Central memory CD8-positive, alpha-beta T cell (primary cell): Measurements from ENCODE around the gene ZNF710.

ENCODE experiments used
- ATAC-seq: fragments of 150-1000 bp; cut with Tn5 transposase; replicated peaks from 2 replicates; pipeline ENCODE4 v1.10.0; 2022; ENCODE audit warnings: mild to moderate bottlenecking, moderate FRiP score, moderate number of reproducible peaks; ENCODE audit not compliant: poor library complexity, severe bottlenecking; ENCODE audit errors: extremely low read depth
- DNase-seq, 2 donors: peaks; one replicate each; pipeline ENCODE4 v3.0.0; 2021; ENCODE audit warnings: low spot score in 2 of 2
- H3K27ac Mint-ChIP-seq: one replicate; pipeline ENCODE4 v1.8.0; 2022; ENCODE audit warnings: low read depth, mild to moderate bottlenecking, moderate library complexity, mixed read lengths
- H3K27me3 Mint-ChIP-seq: one replicate; pipeline ENCODE4 v1.8.0; 2022; ENCODE audit warnings: mixed read lengths
- H3K36me3 Mint-ChIP-seq: one replicate; pipeline ENCODE4 v1.8.0; 2022; ENCODE audit warnings: mild to moderate bottlenecking, moderate library complexity, mixed read lengths; ENCODE audit not compliant: insufficient read depth
- H3K4me1 Mint-ChIP-seq: one replicate; pipeline ENCODE4 v1.8.0; 2022; ENCODE audit warnings: mixed read lengths
- H3K4me3 Mint-ChIP-seq: one replicate; pipeline ENCODE4 v1.8.0; 2022; ENCODE audit warnings: mild to moderate bottlenecking, moderate library complexity, mixed read lengths
- H3K9me3 Mint-ChIP-seq: one replicate; pipeline ENCODE4 v1.8.0; 2022; ENCODE audit warnings: mixed read lengths

The ZNF710 gene

GRCh38 chr15:90028376-90028944 is 27.3 kb downstream of the ZNF710 start:
- ATAC-seq: no peak
- Mint-ChIP-seq H3K27me3 (no peaks in the 10 kb centered on the region), H3K36me3 (peaks cover 2% of the 10 kb centered on the region), H3K4me3 (no peak overlapping the region), H3K9me3 (no peaks in the 10 kb centered on the region), H3K4me1 (peaks cover 35% of the 10 kb centered on the region), H3K27ac (no peak overlapping the region)
- DNase-seq: no peak

GRCh38 chr15:90029024-90029423 is 27.9 kb downstream of the ZNF710 start:
- Mint-ChIP-seq H3K36me3 (peaks cover 3% of the 10 kb centered on the region), H3K27ac (no peak overlapping the region), H3K9me3 (no peaks in the 10 kb centered on the region), H3K27me3 (no peaks in the 10 kb centered on the region), H3K4me1 (peaks cover 39% of the 10 kb centered on the region), H3K4me3 (no peak overlapping the region)
- ATAC-seq (no peak), DNase-seq (no peak)

DNA sequence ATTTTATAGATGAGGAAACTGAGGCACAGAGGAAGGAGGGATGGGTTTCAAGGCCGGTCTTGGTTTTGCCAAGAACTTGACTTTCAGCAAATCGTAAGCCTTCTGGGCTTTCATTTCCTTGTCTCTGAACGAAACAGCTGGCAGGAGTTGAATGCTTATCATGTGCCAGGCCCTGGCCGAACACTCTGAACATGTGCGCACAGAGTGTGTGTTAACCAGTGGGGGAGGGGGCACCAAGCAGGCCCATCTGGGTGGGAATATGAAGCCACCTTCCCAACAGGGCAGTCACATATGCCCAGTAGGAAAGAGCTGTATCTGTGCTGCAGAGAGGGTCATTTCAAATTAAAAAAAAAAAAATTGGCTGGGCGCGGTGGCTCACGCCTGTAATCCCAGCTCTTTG is 29.3 kb downstream of the ZNF710 start:
- Mint-ChIP-seq H3K9me3 (no peaks in the 10 kb centered on the region), H3K27me3 (no peaks in the 10 kb centered on the region), H3K4me3 (no peak overlapping the region), H3K4me1 (peaks cover 38% of the 10 kb centered on the region), H3K27ac (no peak overlapping the region), H3K36me3 (peaks cover 12% of the 10 kb centered on the region)
- DNase-seq (no peak), ATAC-seq (no peak)

DNA sequence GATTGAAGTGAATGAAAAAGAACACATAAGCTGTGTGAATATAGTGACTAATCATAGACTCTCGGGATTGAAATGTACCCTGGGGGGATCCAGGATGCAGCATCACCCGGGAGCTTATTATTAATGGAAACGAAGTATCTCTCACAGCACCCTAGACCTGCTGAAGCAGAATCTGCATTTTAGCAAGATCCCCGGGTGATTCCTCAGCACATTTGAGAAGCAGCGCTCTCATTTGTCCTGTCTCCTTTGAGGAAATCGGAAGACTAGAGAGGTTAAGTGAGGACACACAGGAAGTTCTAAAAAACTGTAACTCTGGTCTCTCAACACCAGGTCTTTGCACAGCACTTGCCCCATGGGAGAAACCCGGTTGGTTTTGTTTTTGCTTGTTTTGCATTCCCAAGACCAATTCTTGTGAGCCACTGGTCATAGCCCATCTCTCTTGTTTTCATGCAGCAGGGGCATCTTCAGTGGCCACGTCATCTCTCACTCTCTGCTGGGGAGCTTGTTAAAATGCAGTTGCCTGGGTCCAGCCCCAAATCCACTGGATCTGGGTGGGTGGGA is 30.2 kb downstream of the ZNF710 start:
- ATAC-seq: peak; percentile 31
- H3K4me1 Mint-ChIP-seq: peaks cover 43% of the 10 kb centered on the region
- no peaks in the 10 kb centered on the region for H3K9me3 Mint-ChIP-seq
- no peaks in the 10 kb centered on the region for H3K27me3 Mint-ChIP-seq
- peaks cover 12% of the 10 kb centered on the region for H3K36me3 Mint-ChIP-seq
- no peak for DNase-seq
- H3K27ac Mint-ChIP-seq: peak overlapping the region; percentile 22
- peak overlapping the region; percentile 54 for H3K4me3 Mint-ChIP-seq

DNA sequence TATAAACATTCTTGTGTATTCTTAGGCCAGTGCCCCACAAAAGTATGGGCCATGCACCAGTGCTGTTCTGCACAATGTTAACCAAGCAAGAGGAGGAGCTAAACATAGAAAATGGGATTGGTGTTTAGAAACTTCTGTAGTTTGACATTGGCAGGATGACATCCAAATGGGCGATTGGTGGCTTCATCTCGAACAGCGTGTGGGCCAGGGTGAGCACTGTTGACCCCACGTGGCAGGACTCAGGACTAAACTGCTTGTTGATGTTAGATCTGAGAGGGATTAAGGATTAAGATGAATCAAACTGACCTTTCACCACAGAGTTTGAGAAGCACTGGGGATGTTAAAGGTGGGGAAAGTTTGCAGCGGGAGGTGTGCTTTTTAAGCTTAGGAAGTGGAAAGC is 31.9 kb downstream of the ZNF710 start:
- peak overlapping the region; percentile 44 for H3K4me3 Mint-ChIP-seq
- peaks cover 12% of the 10 kb centered on the region for H3K36me3 Mint-ChIP-seq
- DNase-seq: no peak
- no peak for ATAC-seq
- no peaks in the 10 kb centered on the region for H3K27me3 Mint-ChIP-seq
- H3K27ac Mint-ChIP-seq: peak overlapping the region; percentile 83
- peaks cover 57% of the 10 kb centered on the region for H3K4me1 Mint-ChIP-seq
- H3K9me3 Mint-ChIP-seq: no peaks in the 10 kb centered on the region

DNA sequence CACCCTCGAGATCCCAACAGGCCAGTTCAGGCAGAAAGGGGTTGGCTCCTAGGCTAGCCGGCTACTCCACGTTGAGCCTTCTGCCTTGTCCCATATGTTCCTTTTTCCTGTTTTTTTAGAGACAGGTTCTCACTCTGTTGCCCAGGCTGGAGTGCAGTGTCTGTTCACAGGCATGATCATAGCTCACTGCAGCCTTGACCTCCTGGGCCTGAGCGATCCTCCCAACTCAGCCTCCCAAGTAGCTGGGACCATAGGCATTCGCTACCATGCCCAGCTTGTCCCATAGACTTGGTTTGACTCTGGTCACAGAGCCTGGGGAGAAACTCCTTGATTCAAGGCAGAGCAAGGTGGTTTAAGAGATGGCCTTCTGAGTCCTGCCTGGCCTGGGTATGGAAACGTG is 32.3 kb downstream of the ZNF710 start:
- H3K27ac Mint-ChIP-seq: peak overlapping the region; percentile 83
- H3K27me3 Mint-ChIP-seq: no peaks in the 10 kb centered on the region
- peak overlapping the region; percentile 56 for H3K4me3 Mint-ChIP-seq

DNA sequence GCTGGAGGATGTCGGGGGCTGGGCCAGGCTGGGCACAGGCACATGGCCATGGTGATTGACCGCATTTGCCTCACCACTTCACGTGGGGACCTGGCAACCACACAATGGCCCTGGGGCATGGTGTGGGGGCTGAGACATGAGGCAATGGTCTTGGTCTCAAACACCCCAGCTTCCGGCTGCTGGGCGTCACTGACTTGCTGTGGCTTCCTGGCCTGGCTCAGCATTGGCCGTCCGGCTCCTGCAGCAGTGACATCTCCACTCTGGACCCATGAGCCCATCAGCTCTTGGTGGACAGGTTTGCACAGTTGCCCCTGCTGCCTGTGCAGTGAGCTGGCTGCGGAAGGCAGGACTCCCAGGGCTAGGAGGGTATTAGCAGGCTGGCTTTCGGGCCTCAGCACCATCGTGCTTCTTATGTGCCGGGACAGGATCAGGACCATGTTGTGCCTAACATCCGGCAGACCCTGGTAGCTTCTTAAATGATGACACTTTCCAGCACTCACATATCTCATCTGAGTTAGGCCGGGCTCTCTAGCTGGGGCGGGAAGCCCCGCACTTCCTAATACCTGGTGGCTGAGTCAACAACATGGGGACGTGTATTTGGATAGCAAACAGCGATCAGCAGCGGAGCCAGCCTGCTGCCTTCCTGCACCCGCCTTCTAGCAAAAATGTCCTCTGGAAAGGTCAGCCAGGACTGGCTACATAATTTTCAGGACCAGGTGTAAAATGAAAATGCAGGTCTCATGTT is 34.1 kb downstream of the ZNF710 start:
- peak overlapping the region; percentile 56 for H3K4me3 Mint-ChIP-seq
- H3K27me3 Mint-ChIP-seq: no peaks in the 10 kb centered on the region
- ATAC-seq (no peak), DNase-seq (no peak)
- H3K27ac Mint-ChIP-seq: peak overlapping the region; percentile 83
- H3K4me1 Mint-ChIP-seq: peaks cover 66% of the 10 kb centered on the region
- no peaks in the 10 kb centered on the region for H3K9me3 Mint-ChIP-seq
- peaks cover 21% of the 10 kb centered on the region for H3K36me3 Mint-ChIP-seq

More for the DNA sequence above, 32.3 kb downstream of the ZNF710 start:
- no peaks in the 10 kb centered on the region for H3K9me3 Mint-ChIP-seq
- peaks cover 59% of the 10 kb centered on the region for H3K4me1 Mint-ChIP-seq
- peaks cover 15% of the 10 kb centered on the region for H3K36me3 Mint-ChIP-seq
- no peak for ATAC-seq
- no peak for DNase-seq

DNA sequence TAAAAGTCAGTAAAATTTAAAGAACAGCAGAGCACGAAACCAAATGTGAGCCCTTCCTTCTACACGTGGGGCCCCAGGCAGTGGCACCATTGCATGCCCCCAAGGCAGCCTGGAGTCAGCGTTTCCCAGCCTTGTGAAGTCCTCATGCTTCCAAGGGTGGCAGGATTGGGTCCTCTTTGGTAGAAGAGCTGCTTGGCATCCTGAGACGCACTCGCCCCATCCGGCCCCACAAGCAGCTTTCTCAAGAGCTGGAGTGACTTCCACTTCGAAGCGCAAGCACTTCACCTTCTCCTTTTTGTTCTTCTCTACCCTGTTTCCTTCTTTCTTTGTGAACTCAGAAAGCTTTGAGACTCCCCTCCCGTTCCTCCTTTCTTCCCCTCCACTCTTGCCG is 34.7 kb downstream of the ZNF710 start:
- H3K27me3 Mint-ChIP-seq: no peaks in the 10 kb centered on the region
- peak overlapping the region; percentile 83 for H3K27ac Mint-ChIP-seq
- peaks cover 21% of the 10 kb centered on the region for H3K36me3 Mint-ChIP-seq
- no peak for ATAC-seq
- no peak for DNase-seq
- no peaks in the 10 kb centered on the region for H3K9me3 Mint-ChIP-seq
- H3K4me1 Mint-ChIP-seq: peaks cover 66% of the 10 kb centered on the region
- H3K4me3 Mint-ChIP-seq: no peak overlapping the region

- no peak overlapping the region for H3K4me3 Mint-ChIP-seq
Measured at GRCh38 chr15:90036343-90036742, 35.2 kb downstream of the ZNF710 start.

DNA sequence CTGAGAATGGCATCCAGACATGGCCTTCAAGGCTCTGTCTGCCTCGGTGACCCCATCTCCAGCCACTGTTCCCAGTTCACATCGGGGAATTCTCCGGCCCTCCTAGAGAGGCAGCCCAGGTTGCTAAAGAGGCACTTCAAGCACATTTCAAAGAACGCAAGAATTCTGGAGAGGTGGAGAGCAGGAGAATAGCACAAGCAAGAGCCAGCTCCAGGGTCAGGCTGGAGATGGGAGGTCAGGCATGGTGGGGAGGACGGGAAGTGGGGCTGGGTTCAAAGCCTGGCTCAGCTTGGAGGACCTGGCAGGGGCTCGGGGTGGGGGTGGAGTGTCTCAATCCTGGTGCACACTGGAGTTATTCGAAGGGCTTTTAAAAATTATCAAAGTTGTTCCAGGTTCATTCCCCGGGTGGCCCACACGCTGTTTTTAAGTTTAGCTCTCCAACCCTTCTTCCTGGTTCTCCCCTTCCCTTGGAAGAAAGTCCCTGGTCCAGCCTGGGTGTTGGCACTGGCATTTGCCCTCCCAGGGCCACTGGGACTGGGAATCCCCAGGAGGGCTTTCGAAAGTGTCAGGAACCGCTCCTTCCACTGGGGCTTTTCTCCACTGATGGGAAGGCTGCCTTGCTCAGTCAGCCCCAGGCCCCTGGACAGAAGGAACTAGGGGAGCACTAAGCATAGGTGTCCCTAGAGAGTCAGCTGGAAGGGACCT is 35.8 kb downstream of the ZNF710 start:
- Mint-ChIP-seq H3K27me3 (no peaks in the 10 kb centered on the region), H3K27ac (peak overlapping the region; percentile 85), H3K9me3 (no peaks in the 10 kb centered on the region), H3K4me1 (peaks cover 56% of the 10 kb centered on the region), H3K4me3 (no peak overlapping the region), H3K36me3 (peaks cover 20% of the 10 kb centered on the region)
- ATAC-seq (no peak), DNase-seq (no peak)

More at GRCh38 chr15:90036343-90036742, 35.2 kb downstream of the ZNF710 start:
- H3K4me1 Mint-ChIP-seq: peaks cover 62% of the 10 kb centered on the region
- DNase-seq (no peak), ATAC-seq (no peak)
- no peaks in the 10 kb centered on the region for H3K9me3 Mint-ChIP-seq
- no peaks in the 10 kb centered on the region for H3K27me3 Mint-ChIP-seq
- H3K36me3 Mint-ChIP-seq: peaks cover 21% of the 10 kb centered on the region
- H3K27ac Mint-ChIP-seq: peak overlapping the region; percentile 83

GRCh38 chr15:90037511-90037860 is 36.4 kb downstream of the ZNF710 start:
- Mint-ChIP-seq H3K9me3 (no peaks in the 10 kb centered on the region), H3K27me3 (no peaks in the 10 kb centered on the region), H3K4me1 (peaks cover 56% of the 10 kb centered on the region), H3K4me3 (no peak overlapping the region), H3K27ac (peak overlapping the region; percentile 85), H3K36me3 (peaks cover 20% of the 10 kb centered on the region)
- DNase-seq (no peak), ATAC-seq (no peak)

DNA sequence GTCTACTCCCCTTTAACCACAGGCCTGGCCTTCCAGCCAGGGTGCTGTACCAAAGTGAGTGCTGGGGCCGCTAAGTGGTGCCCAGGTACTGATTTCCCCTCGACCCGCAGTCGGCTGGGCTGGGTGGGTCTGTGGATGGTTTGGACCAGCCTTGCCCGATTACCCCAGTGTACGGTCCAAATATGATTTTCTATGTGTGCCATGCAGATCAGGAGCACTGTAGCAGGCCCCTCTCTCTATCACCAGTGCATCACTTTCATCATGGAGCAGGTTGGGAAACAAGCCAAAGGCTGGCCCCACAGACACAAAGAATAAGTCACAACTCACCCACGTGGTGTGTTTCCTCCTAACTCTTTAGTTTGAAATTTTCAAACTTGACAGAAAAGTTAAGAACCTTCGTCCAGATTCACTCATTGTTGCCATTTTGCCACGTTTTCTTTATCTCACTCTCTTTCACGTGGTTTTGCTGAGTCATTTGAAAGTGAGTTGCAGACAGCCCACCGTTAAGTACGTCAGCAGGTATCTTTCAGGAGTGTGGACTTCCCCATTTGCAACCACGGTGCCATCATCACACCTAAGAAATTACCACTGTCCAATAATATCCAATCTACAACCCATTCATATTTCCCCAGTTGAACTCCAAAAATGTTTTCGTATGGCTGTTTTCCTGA is 37.0 kb downstream of the ZNF710 start:
- Mint-ChIP-seq H3K36me3 (peaks cover 20% of the 10 kb centered on the region), H3K27me3 (no peaks in the 10 kb centered on the region), H3K9me3 (no peaks in the 10 kb centered on the region), H3K27ac (peak overlapping the region; percentile 85), H3K4me3 (peak overlapping the region; percentile 14), H3K4me1 (peaks cover 54% of the 10 kb centered on the region)
- peak; percentile 88 for ATAC-seq
- peak in 1 of 2 donors; percentile 64 for DNase-seq
